C4-2B (cell line): ENCODE results near the gene CRIP2.

Source experiments
- CTCF ChIP-seq: fragments of 450-650 bp; conservative IDR thresholded peaks from 2 replicates; pipeline ENCODE4 v1.5.1; 2017; ENCODE audit warnings: mild to moderate bottlenecking
- ZFX ChIP-seq: fragments of 450-650 bp; IDR thresholded peaks from 2 replicates; pipeline ENCODE4 v1.6.1; 2017

- TF ChIP-seq CTCF (no peak), ZFX (no peak)
These were observed 9.7 kb downstream of the CRIP2 start for GRCh38 chr14:105484069-105484996.
